ENCODE measurements around the gene HDDC2. TPM values are rescaled to one million over a fixed set of nuclear protein-coding genes. Genes with fewer than 3 reads are reported as not detected.

Gene HDDC2
- total RNA-seq, 2 experiments from 2014 or later, result 119 to 121 TPM

DNA sequence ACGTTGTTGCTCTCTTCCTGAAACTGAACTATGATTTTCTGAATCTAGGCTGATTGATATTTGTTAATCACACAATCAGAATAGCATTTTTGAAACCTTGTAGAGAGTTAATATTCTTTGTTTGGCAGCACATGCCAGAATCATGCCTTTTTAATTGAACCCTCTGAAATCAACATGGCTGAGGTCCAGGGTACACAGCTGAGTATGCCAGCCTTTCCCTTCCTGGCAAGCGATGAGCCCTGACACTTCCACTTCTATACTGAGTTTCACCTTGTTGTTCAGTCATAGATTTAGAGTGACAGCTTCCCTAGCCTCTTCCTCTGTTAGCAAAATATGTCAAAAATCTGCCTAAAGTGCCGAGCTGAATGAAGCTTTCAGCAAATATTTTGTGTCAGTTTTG is 6.8 kb downstream of the HDDC2 start:
- Mint-ChIP-seq H3K27me3 (no peaks in the 10 kb centered on the region), H3K36me3 (ENCODE audit: low read depth) (peaks cover 85% of the 10 kb centered on the region), H3K27ac (no peak overlapping the region), H3K9me3 (no peaks in the 10 kb centered on the region), H3K4me1 (ENCODE audit: low read depth) (peaks cover 56% of the 10 kb centered on the region), H3K4me3 (no peak overlapping the region)
- ChIA-PET CTCF (interaction anchor here (1.2 kb wide), 1 partner anchor 15 kb away, joined by 4 read pairs; no protein-coding TSS in a partner anchor), POLR2A (interaction anchor here (0.8 kb wide), 1 partner anchor 10 kb away, joined by 3 read pairs; no protein-coding TSS in a partner anchor)
- intact Hi-C loops (cut with micrococcal nuclease), result no loop called here
- TF ChIP-seq, protein P1, sequence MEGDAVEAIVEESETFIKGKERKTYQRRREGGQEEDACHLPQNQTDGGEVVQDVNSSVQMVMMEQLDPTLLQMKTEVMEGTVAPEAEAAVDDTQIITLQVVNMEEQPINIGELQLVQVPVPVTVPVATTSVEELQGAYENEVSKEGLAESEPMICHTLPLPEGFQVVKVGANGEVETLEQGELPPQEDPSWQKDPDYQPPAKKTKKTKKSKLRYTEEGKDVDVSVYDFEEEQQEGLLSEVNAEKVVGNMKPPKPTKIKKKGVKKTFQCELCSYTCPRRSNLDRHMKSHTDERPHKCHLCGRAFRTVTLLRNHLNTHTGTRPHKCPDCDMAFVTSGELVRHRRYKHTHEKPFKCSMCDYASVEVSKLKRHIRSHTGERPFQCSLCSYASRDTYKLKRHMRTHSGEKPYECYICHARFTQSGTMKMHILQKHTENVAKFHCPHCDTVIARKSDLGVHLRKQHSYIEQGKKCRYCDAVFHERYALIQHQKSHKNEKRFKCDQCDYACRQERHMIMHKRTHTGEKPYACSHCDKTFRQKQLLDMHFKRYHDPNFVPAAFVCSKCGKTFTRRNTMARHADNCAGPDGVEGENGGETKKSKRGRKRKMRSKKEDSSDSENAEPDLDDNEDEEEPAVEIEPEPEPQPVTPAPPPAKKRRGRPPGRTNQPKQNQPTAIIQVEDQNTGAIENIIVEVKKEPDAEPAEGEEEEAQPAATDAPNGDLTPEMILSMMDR (IDR thresholded peaks at IDR 0.05), result no peak
- DNase-seq, result no peak
- no peak for ATAC-seq

DNA sequence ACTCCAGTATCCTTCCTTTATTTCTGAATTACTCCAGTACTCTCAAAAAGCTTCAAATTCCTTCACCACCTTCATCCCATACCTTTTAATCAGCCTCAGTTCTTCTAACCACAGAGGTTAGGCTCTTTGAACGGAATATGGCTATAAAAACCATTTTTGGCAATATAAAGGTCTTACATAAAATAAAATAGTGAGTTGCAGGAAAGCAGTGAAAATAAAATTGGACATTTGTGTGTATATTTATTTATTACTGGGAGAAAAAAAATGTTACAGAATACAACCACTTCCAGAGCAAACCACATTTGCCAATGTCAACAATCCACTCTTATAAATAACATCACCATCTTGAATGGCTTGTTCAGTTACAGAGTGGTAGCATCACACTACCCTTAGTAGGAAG is 7.7 kb downstream of the HDDC2 start:
- H3K27ac Mint-ChIP-seq, result no peak overlapping the region
- TF ChIP-seq, protein P1 (IDR thresholded peaks at IDR 0.05), result no peak
- peaks cover 82% of the 10 kb centered on the region for H3K36me3 Mint-ChIP-seq (ENCODE audit: low read depth)
- intact Hi-C loops (cut with micrococcal nuclease), result no loop called here
- no peaks in the 10 kb centered on the region for H3K27me3 Mint-ChIP-seq
- ChIA-PET CTCF (interaction anchor here (1.3 kb wide), 1 partner anchor 20 kb away, joined by 4 read pairs; no protein-coding TSS in a partner anchor), POLR2A (no interaction called here)
- no peak for ATAC-seq
- peaks cover 47% of the 10 kb centered on the region for H3K4me1 Mint-ChIP-seq (ENCODE audit: low read depth)
- H3K9me3 Mint-ChIP-seq, result peaks cover 4% of the 10 kb centered on the region
- no peak overlapping the region for H3K4me3 Mint-ChIP-seq
- DNase-seq, result no peak

DNA sequence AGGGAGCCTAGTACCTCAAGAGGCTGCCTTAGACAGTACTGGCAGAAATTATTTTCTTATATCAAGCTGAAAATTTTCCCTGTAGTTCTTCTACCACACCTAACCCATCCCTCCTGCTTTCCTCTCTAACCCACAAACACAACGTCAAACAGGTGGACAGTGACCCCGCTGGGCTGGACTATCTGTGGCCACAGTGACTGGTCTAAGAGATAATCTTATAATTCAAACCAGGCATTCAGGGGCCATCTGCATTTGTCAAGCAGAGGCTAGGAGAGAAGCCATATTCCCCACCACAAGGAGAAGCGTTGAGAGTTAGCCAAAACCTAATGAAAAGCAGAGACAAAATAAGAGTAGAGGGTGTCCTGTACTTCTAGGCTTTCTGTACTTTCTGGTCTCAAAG is 8.2 kb downstream of the HDDC2 start:
- ChIA-PET POLR2A (interaction anchor here (1.8 kb wide), 1 partner anchor 8 kb away, joined by 9 read pairs; the partner anchor contains the start of gene HDDC2), CTCF (interaction anchor here (1.0 to 1.3 kb wide), 2 partner anchors 14 to 20 kb away, joined by 4 read pairs; no protein-coding TSS in a partner anchor)
- no peaks in the 10 kb centered on the region for H3K27me3 Mint-ChIP-seq
- H3K9me3 Mint-ChIP-seq, result peaks cover 4% of the 10 kb centered on the region
- ATAC-seq (no peak), DNase-seq (no peak)
- intact Hi-C loops (cut with micrococcal nuclease), result no loop called here
- no peak overlapping the region for H3K27ac Mint-ChIP-seq
- TF ChIP-seq, protein P1 (IDR thresholded peaks at IDR 0.05), result no peak
- peaks cover 81% of the 10 kb centered on the region for H3K36me3 Mint-ChIP-seq (ENCODE audit: low read depth)
- no peak overlapping the region for H3K4me3 Mint-ChIP-seq
- H3K4me1 Mint-ChIP-seq (ENCODE audit: low read depth), result peaks cover 47% of the 10 kb centered on the region

DNA sequence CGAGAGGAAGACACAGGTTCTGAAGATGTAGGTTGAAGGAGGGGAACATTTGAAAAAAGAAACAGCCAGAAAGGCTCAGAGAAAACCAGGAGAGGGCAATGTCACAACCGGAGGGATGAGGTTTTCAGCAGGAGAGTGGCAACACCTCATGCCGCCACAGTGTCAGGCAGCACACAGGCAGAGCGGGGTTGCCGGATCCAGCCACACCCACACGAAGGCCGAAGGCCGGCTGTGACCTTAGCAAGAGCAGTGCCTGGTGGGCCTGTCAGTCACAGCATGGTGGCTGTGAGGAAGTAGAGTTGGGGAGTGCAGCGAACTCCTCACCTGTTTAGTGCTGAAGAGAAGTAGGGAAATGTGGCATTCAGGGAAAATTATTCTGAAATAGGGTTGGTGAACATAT is 14.0 kb downstream of the HDDC2 start:
- H3K27me3 Mint-ChIP-seq, result no peaks in the 10 kb centered on the region
- TF ChIP-seq, protein P1 (IDR thresholded peaks at IDR 0.05), result no peak
- H3K9me3 Mint-ChIP-seq, result peaks cover 19% of the 10 kb centered on the region
- ATAC-seq (no peak), DNase-seq (no peak)
- ChIA-PET POLR2A (no interaction called here), CTCF (no interaction called here)
- peaks cover 90% of the 10 kb centered on the region for H3K36me3 Mint-ChIP-seq (ENCODE audit: low read depth)
- H3K4me1 Mint-ChIP-seq (ENCODE audit: low read depth), result peaks cover 28% of the 10 kb centered on the region
- intact Hi-C loops (cut with micrococcal nuclease), result no loop called here
- H3K4me3 Mint-ChIP-seq, result no peak overlapping the region
- H3K27ac Mint-ChIP-seq, result no peak overlapping the region

DNA sequence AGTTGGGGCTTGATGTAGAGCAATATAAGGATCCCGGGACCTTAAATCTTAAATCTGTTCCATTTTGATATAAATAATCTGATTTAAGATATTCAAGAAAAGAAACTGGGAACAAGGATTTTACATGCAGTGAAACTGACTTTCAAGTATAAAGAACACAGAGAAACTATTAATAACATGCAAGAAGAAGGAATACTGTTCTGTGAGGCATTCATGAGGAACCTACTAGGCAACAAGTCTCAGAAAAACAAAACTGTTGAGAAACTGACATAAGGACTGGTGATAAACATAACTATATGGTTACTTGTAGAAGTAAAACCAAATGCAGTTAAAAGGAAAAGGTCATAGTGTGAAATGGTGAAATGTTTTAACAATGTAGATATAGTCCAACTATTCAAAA is 15.8 kb downstream of the HDDC2 start:
- CTCF ChIA-PET, result no interaction called here

More for the DNA sequence above, 15.8 kb downstream of the HDDC2 start:
- POLR2A ChIA-PET, result no interaction called here
- ATAC-seq (no peak), DNase-seq (no peak)
- no peak overlapping the region for H3K27ac Mint-ChIP-seq
- TF ChIP-seq, protein P1 (IDR thresholded peaks at IDR 0.05), result no peak
- H3K4me3 Mint-ChIP-seq, result no peak overlapping the region
- no peaks in the 10 kb centered on the region for H3K27me3 Mint-ChIP-seq
- peaks cover 29% of the 10 kb centered on the region for H3K9me3 Mint-ChIP-seq
- peaks cover 90% of the 10 kb centered on the region for H3K36me3 Mint-ChIP-seq (ENCODE audit: low read depth)
- intact Hi-C loops (cut with micrococcal nuclease), result no loop called here
- peaks cover 34% of the 10 kb centered on the region for H3K4me1 Mint-ChIP-seq (ENCODE audit: low read depth)

Data from activated CD8-positive, alpha-beta T cell treated with anti-CD3 and anti-CD28 coated beads for 36 hours (primary cell).